HepG2 (cell line): ENCODE results near the gene ELOVL6. TPM values are rescaled to one million over a fixed set of nuclear protein-coding genes. Genes with fewer than 3 reads are reported as not detected.

Experiments used
- ATAC-seq: fragments of 200-7000 bp; cut with Tn5 transposase; 3 replicates; pipeline ENCODE4 v1.9.1; 2020; ENCODE audit warnings: mild to moderate bottlenecking, moderate library complexity
- BruUV-seq: library from RNA; stranded (reverse); fragments of 400-500 nt; replicated peaks from 2 replicates; lab custom pipeline; 2021; lab: Mats Ljungman, UMichigan
- CTCF ChIA-PET: fragments of 300-600 bp; formaldehyde crosslinking; extraction: SDS; loops from one replicate; lab custom pipeline; 2021; ENCODE audit warnings: low total read pairs, inconsistent platforms, low intra/inter-chr PET ratio; lab: Yijun Ruan, JAX
- POLR2A ChIA-PET: fragments of 350-600 bp; sonication (Branson Sonifier 250); formaldehyde crosslinking; loops from one replicate; lab custom pipeline; 2020; ENCODE audit warnings: antibody characterized with exemption, inconsistent platforms; lab: Yijun Ruan, JAX
- DNase-seq: peaks from one replicate; pipeline ENCODE4 v3.0.0-alpha.2; 2015; ENCODE audit warnings: low spot score
- FAIRE-seq: peaks from 3 replicates; lab custom pipeline; 2011; peaks lifted over from hg19 to GRCh38; lab: Jason Lieb, UNC
- H2AFZ ChIP-seq: one replicate; pipeline ENCODE4 v1.6.1; 2011; ENCODE audit warnings: low read length, inconsistent platforms
- H3K27ac ChIP-seq: fragments of 300-600 bp; 3 replicates; pipeline ENCODE4 v1.8.0; 2011; ENCODE audit warnings: mixed run types, mild to moderate bottlenecking, mixed read lengths, low read length, inconsistent platforms; ENCODE audit not compliant: insufficient read depth; ENCODE audit errors: extremely low read length
- H3K27me3 ChIP-seq, 2 experiments: fragments of 200-600 bp in 1 of 2; 2 replicates in 1 of 2; 3 replicates in 1 of 2; pipeline versions ENCODE4 v1.6.0 to v1.8.0; 2011; ENCODE audit warnings: low read length in 2 of 2, mild to moderate bottlenecking in 2 of 2, moderate library complexity in 2 of 2, inconsistent platforms in 1 of 2; ENCODE audit not compliant: insufficient read depth in 2 of 2, control insufficient read depth in 1 of 2
- H3K36me3 ChIP-seq, 2 experiments: fragments of 200-600 bp in 1 of 2; replicated peaks in 1 of 2; 2 replicates in 1 of 2; 3 replicates in 1 of 2; pipeline versions ENCODE4 v1.5.1 to v1.8.0; 2011; ENCODE audit warnings: low read length in 2 of 2, inconsistent platforms in 1 of 2; ENCODE audit not compliant: insufficient read depth in 2 of 2, control insufficient read depth in 1 of 2
- H3K4me1 ChIP-seq: 2 replicates; pipeline ENCODE4 v1.5.1; 2012; ENCODE audit warnings: low read length, inconsistent platforms; ENCODE audit not compliant: insufficient read depth
- H3K4me2 ChIP-seq: 2 replicates; pipeline ENCODE4 v1.6.0; 2011; ENCODE audit warnings: low read depth, low read length, inconsistent platforms
- H3K4me3 ChIP-seq, 3 experiments: fragments of 200-600 bp in 1 of 3; sonication (generic), shearing (Covaris generic) in 1 of 3; replicated peaks in 1 of 3; 2 replicates each; pipeline ENCODE4 v1.5.1; 2011 to 2016; ENCODE audit warnings: low read length in 3 of 3, inconsistent platforms in 2 of 3, low read depth in 2 of 3, mild to moderate bottlenecking in 2 of 3, control low read depth in 1 of 3, mixed read lengths in 1 of 3; ENCODE audit not compliant: insufficient read depth in 1 of 3
- H3K79me2 ChIP-seq: one replicate; pipeline ENCODE4 v1.6.1; 2011; ENCODE audit warnings: low read length, inconsistent platforms; ENCODE audit not compliant: insufficient read depth
- H3K9ac ChIP-seq: 2 replicates; pipeline ENCODE4 v1.6.0; 2011; ENCODE audit warnings: mild to moderate bottlenecking, low read depth, low read length, inconsistent platforms; ENCODE audit not compliant: insufficient read depth
- H3K9me3 ChIP-seq: 2 replicates; pipeline ENCODE4 v1.5.1; 2012; ENCODE audit warnings: mild to moderate bottlenecking, low read length
- H4K20me1 ChIP-seq: 2 replicates; pipeline ENCODE4 v1.6.0; 2011; ENCODE audit warnings: inconsistent platforms, mild to moderate bottlenecking, low read length, moderate library complexity; ENCODE audit not compliant: insufficient read depth
- KMT2A ChIP-seq: sonication (generic); formaldehyde crosslinking; IDR thresholded peaks from 2 replicates; pipeline ENCODE4 v1.4.0; 2020; ENCODE audit warnings: missing genetic modification reagents
- MATR3 ChIP-seq: sonication (generic); formaldehyde crosslinking; IDR thresholded peaks from 2 replicates; pipeline ENCODE4 v1.4.0; 2020; ENCODE audit warnings: missing genetic modification reagents
- MEIS2 ChIP-seq: sonication (generic); formaldehyde crosslinking; IDR thresholded peaks from 2 replicates; pipeline ENCODE4 v1.9.0; 2021; ENCODE audit warnings: mild to moderate bottlenecking, missing genetic modification reagents
- PCBP2 ChIP-seq: fragments of 200-400 bp; formaldehyde crosslinking; optimal IDR thresholded peaks from 2 replicates; pipeline ENCODE3; 2018; ENCODE audit warnings: low read length, low read depth; ENCODE audit not compliant: poor library complexity, severe bottlenecking
- SP140L ChIP-seq: sonication (generic); formaldehyde crosslinking; IDR thresholded peaks from 2 replicates; pipeline ENCODE4 v1.4.0; 2020; ENCODE audit warnings: missing genetic modification reagents, borderline replicate concordance
- ZBTB42 ChIP-seq: sonication (generic); formaldehyde crosslinking; IDR thresholded peaks from 2 replicates; pipeline ENCODE4 v1.5.0; 2020; ENCODE audit warnings: mild to moderate bottlenecking, missing genetic modification reagents
- WGBS: methylation state at CpG from one replicate; pipeline ENCODE4 v1.1.6; 2017; ENCODE audit warnings: low lambda C conversion rate; 5-methylcytosine and 5-hydroxymethylcytosine counted together
- in situ Hi-C: cut with HindIII; loops from 2 replicates; pipeline ENCODE4 v1.10.0; 2017; ENCODE audit warnings: low pct_unique_long_range_greater_than_20kb; ENCODE audit not compliant: extremely low pct_ligation_motif_present
- intact Hi-C: fragments of 100-400 bp; cut with micrococcal nuclease; formaldehyde crosslinking; loops from one replicate; pipeline ENCODE4 v1.10.0; 2022; ENCODE audit not compliant: unreplicated experiment
- polyA plus RNA-seq, 8 experiments: library from polyadenylated mRNA; depleted of rRNA in 3 of 8; stranded (reverse) in 7 of 8; unstranded in 1 of 8; fragments of >200 nt; fragmentation: Illumina TruSeq in 4 of 8; extraction: Trizol in 4 of 8; gene quantifications; 2 replicates each; pipeline versions ENCODE4 v1.2.1 to v1.2.3, GENCODE V29; 2011 to 2016; ENCODE audit warnings: low read depth in 4 of 8, missing spikeins in 1 of 8, mixed read lengths in 1 of 8; ENCODE audit not compliant: insufficient read depth in 1 of 8
- total RNA-seq, 5 experiments: library from RNA; depleted of rRNA; stranded (reverse); fragments of >200 nt; fragmentation: Illumina TruSeq; extraction: Trizol; gene quantifications; 2 replicates each; pipeline ENCODE4 v1.2.3, GENCODE V29; 2016; ENCODE audit warnings: low read depth in 1 of 5
- TF ChIP-seq, protein P1 (sequence below): sonication (generic); formaldehyde crosslinking; conservative IDR thresholded peaks from 2 replicates; pipeline ENCODE4 v1.5.0; 2020; ENCODE audit warnings: missing genetic modification reagents
- TF ChIP-seq, protein P2 (sequence below): sonication (generic); formaldehyde crosslinking; IDR thresholded peaks from 2 replicates; pipeline ENCODE4 v1.8.1; 2023; ENCODE audit warnings: mild to moderate bottlenecking, missing genetic modification reagents
- TF ChIP-seq, protein P3 (sequence below): sonication (generic); formaldehyde crosslinking; IDR thresholded peaks from 2 replicates; pipeline ENCODE4 v1.4.0; 2020; ENCODE audit warnings: low read depth, mild to moderate bottlenecking, missing genetic modification reagents
- TF ChIP-seq, protein P4 (sequence below): sonication (generic); formaldehyde crosslinking; IDR thresholded peaks from 2 replicates; pipeline ENCODE4 v1.4.0; 2020; ENCODE audit warnings: mild to moderate bottlenecking, missing genetic modification reagents

ELOVL6 gene
- total and polyA plus RNA-seq, 2 of the 13 experiments (the other 11 are each of a cell fraction or from before 2014, with no cell fraction given): 14.1 to 23.2 TPM

DNA sequence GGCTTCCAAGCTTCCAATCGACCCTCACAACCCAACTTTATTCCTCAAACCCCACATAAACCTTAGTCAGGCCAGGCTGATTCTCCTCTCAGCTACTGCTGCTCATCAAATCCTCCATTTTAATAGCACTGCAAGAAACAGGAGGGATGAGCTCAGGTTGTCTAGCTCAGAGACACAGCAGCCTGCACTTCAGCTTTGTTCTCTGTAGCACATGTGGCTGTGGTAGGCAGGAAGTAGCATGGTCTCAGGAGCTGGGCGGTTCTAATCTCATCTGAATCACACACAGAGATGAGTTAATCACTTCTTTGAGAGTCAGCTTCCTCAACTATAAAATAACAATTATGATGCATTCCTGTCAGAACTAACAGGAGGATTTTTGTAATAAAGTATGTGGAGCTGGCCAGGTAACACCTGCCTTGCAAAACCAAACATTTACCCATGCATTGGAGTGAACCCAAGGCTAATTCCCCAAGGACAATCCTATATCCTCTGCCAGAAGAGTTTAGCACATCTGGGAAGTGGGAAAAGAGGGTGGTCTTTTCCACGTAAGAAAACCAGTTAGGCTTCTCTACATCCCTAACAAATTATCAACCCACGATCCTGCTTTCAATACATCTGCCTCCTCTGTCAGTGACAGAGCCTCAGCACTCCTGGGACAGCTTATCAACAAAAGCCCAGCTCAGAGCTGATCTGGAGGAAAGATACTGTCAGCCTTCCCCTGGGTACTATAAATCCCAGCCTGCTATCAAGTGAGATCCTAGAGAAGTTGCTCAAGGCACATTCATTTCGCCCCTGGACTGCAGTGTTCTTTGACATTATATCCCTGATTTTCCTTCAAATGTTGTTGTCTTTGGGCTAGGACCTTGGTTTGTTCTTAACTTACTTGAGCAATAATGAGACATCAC lies 32.8 kb downstream of the ELOVL6 start:
- ATAC-seq (no peak; the same call in 2 of the 3 replicates), FAIRE-seq (no peak), DNase-seq (no peak)
- no peak for TF ChIP-seq SP140L (CRISPR knock-in tag)
- TF ChIP-seq, protein P1, sequence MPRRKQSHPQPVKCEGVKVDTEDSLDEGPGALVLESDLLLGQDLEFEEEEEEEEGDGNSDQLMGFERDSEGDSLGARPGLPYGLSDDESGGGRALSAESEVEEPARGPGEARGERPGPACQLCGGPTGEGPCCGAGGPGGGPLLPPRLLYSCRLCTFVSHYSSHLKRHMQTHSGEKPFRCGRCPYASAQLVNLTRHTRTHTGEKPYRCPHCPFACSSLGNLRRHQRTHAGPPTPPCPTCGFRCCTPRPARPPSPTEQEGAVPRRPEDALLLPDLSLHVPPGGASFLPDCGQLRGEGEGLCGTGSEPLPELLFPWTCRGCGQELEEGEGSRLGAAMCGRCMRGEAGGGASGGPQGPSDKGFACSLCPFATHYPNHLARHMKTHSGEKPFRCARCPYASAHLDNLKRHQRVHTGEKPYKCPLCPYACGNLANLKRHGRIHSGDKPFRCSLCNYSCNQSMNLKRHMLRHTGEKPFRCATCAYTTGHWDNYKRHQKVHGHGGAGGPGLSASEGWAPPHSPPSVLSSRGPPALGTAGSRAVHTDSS (CRISPR knock-in tag): no peak
- TF ChIP-seq MATR3 (CRISPR knock-in tag): no peak
- no peak for TF ChIP-seq MEIS2 (CRISPR knock-in tag)
- POLR2A ChIA-PET: no interaction called here
- no peaks in the 10 kb centered on the region for H3K27me3 ChIP-seq
- 89% methylated on average over 5 of the region's 5 CpGs for WGBS
- H4K20me1 ChIP-seq: no peaks in the 10 kb centered on the region
- CTCF ChIA-PET: no interaction called here
- no peak overlapping the region for H3K4me2 ChIP-seq
- H3K79me2 ChIP-seq: no peaks in the 10 kb centered on the region
- H2AFZ ChIP-seq: no peak overlapping the region
- in situ Hi-C loops (no loop called here), intact Hi-C loops (no loop called here)
- no peak overlapping the region for H3K4me3 ChIP-seq
- H3K9ac ChIP-seq: no peak overlapping the region
- no TSS peak for BruUV-seq
- H3K9me3 ChIP-seq: no peaks in the 10 kb centered on the region
- H3K36me3 ChIP-seq: peaks cover 0 to 7% of the 10 kb centered on the region in 2 experiments; a peak in 2 of 5 replicates
- H3K27ac ChIP-seq: no peak overlapping the region
- H3K4me1 ChIP-seq: no peaks in the 10 kb centered on the region

DNA sequence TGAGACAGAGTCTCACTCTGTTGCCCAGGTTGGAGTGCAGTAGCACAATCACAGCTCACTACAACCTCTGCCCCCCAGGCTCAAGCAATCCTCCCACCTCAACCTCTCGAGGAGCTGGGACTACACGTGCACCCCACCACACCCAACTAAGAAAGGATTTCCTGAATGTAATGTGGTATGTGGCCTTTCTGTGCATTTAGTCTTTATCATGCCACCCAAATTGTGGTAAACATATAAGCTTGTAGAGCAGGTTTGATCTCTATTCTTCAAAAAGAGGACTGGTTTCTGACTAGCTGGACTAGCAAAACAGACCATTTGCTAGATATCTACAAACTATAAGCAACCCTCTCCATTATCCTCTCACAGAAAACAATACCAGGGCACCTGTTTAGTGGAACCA lies 33.6 kb downstream of the ELOVL6 start:
- Histone ChIP-seq H4K20me1 (no peaks in the 10 kb centered on the region), H3K4me2 (no peak overlapping the region), H3K79me2 (no peaks in the 10 kb centered on the region), H2AFZ (no peak overlapping the region), H3K27ac (no peak overlapping the region), H3K4me1 (no peaks in the 10 kb centered on the region), H3K36me3 (peaks cover 0 to 7% of the 10 kb centered on the region in 2 experiments; a peak in 2 of 5 replicates), H3K27me3 (no peaks in the 10 kb centered on the region), H3K9ac (no peak overlapping the region), H3K9me3 (no peaks in the 10 kb centered on the region), H3K4me3 (no peak overlapping the region)
- WGBS: 100% methylated on average over 2 of the region's 2 CpGs
- no TSS peak for BruUV-seq
- intact Hi-C loops: no loop called here
- ChIA-PET POLR2A (no interaction called here), CTCF (no interaction called here)
- ATAC-seq (no peak), DNase-seq (no peak), FAIRE-seq (no peak)
- TF ChIP-seq, protein P2, sequence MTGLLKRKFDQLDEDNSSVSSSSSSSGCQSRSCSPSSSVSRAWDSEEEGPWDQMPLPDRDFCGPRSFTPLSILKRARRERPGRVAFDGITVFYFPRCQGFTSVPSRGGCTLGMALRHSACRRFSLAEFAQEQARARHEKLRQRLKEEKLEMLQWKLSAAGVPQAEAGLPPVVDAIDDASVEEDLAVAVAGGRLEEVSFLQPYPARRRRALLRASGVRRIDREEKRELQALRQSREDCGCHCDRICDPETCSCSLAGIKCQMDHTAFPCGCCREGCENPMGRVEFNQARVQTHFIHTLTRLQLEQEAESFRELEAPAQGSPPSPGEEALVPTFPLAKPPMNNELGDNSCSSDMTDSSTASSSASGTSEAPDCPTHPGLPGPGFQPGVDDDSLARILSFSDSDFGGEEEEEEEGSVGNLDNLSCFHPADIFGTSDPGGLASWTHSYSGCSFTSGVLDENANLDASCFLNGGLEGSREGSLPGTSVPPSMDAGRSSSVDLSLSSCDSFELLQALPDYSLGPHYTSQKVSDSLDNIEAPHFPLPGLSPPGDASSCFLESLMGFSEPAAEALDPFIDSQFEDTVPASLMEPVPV (CRISPR knock-in tag): no peak
- TF ChIP-seq SP140L (CRISPR knock-in tag) (no peak), KMT2A (CRISPR knock-in tag) (no peak), PCBP2 (no peak), ZBTB42 (CRISPR knock-in tag) (no peak)
- TF ChIP-seq, protein P3, sequence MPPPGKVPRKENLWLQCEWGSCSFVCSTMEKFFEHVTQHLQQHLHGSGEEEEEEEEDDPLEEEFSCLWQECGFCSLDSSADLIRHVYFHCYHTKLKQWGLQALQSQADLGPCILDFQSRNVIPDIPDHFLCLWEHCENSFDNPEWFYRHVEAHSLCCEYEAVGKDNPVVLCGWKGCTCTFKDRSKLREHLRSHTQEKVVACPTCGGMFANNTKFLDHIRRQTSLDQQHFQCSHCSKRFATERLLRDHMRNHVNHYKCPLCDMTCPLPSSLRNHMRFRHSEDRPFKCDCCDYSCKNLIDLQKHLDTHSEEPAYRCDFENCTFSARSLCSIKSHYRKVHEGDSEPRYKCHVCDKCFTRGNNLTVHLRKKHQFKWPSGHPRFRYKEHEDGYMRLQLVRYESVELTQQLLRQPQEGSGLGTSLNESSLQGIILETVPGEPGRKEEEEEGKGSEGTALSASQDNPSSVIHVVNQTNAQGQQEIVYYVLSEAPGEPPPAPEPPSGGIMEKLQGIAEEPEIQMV (CRISPR knock-in tag): no peak
- TF ChIP-seq, protein P4, sequence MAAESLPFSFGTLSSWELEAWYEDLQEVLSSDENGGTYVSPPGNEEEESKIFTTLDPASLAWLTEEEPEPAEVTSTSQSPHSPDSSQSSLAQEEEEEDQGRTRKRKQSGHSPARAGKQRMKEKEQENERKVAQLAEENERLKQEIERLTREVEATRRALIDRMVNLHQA: no peak
- in situ Hi-C loops: no loop called here
